ENCODE data around the gene GCN1.

Gene GCN1

DNA sequence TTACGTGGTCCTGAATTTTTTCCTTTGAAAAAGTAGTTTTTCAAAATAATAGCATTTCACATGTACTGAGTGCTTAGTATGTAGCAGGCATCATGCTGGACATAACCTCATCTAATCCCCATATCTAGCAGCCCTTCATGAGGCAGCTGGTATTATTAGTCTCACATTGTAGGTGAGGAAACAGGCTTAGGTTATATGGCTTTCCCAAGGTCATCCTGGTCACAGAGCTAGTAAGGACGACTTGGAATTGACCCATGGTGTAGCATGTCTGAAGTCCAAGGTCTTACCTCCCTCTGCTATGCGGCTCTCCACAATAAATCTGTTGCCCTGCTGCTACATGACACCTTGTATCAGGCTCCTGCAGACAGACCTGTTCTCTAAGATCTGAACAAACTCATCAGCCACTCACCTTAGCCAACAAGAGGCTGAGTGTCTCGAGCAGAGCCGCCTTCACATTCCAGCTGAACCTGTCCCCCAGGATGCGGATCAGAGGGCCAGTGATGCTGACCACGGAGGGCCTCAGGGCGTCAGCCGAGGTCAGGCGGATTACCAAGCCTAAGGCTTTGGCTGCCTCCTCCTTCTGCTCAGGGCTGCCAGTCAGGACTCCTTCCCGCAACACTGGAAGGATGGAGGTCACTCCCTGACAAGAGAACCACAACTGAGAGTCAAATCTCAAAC lies 58.3 kb downstream of the GCN1 start:
- FAIRE-seq, result no peak

DNA sequence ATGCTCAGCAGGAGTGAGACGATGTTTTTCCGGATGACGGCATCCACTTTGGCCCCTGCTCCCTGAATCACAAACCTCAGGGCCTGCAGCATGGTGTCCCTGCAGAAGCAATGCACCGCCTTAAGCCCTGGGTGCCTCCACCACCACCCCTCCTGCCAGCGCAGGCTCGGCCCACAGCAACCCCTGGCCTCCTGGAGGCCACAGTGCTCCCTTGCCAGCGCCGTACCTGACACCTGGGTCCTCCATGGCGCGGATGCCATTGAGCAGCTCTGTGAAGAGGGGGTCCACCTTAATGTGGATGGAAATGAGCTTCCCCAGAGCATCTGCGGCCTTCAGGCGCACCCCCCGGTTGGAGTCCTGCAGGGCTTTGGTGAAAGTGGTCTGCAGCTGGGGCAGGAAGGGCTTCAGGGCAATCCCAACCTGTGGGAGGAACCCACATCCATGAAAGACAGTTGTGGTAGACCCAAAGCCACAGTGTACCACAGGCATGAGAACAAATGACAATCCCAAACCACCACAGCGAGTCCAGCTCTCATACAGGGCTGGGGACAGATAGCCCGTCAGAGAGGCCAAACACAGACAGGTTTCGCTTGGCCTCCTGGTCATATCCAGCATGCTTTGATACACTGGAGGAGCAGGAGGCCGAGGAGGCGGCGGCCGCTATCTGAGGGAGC lies 60.1 kb downstream of the GCN1 start:
- FAIRE-seq, result no peak

DNA sequence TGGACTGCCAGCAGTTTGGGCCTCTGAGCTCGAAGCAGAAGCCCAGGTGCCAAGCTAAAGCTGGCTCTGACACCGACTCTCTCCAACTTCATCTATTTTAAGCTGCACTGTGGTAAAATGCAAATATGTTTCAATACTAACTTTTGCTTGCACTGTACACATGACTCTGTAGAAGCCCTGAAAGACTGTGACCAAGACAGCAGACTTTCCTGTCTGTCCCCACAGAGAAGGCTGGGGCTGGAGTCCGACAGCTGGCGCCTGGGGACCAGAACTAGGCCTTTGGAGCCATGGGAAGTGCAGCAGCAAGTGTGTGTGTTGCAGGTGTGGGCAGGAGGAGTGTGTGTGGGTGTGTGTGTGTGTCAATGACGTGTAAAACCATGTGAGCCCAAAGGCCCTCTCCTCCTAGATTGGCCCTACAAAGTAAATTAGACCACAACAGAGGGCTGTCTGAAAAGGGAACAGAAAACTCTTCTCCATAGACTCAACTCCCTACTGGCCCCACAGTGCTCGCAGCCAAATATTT lies 61.6 kb downstream of the GCN1 start:
- FAIRE-seq, result no peak

DNA sequence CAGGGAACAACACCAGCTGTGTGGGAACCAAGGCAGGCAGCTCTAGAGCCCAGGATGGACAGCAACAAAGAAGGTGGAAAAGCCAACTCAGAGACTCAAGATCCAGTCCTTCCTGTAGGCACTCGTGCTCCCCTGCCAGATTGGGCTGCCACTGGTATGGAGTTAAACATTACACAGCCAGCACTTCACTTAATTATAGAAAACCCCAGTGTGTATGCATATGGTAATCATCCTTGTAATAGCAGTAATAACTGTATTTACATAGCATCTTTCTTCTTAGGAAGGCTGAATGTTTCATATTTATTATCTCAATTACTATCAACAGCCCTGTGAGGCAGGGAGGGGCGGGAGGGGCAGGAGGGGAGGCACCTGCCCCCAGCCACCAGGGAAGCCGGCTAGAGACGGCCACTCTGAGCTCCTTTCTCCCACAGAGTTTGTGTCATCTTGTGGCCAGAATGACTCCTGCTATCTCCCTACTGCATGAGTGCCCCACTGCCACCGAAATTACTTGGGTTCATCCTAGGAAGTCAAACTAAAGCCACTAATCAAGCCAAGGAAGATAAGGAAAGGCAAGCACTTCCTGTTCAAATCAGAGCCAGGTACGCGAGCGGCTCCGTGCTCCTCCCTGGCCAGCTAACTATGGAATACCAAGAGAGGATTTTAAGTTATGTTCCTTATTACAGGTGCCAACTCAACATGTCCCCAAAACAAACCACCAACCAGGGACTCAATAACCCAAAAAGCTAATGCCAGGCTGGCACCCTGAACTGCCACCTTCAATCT lies 62.3 kb downstream of the GCN1 start:
- FAIRE-seq, result no peak

DNA sequence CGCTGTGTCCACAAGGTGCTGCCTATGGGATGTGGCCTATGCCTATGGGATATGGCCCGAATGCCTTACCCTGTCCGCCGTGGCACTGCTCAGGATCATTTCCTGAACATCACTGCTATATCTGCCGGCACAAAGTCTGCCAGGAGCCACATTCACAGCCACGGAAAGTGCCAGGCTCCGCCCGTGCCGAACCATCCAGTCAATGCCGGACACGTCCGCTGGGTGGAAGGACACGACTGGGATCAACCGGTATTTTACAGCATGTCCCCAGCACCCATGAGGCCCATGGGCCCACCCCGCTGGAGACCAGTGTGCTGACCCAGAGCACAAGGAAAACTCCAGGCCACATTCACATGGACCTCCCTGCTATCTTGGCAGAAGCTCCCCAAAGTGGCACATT lies 63.4 kb downstream of the GCN1 start:
- FAIRE-seq, result no peak

DNA sequence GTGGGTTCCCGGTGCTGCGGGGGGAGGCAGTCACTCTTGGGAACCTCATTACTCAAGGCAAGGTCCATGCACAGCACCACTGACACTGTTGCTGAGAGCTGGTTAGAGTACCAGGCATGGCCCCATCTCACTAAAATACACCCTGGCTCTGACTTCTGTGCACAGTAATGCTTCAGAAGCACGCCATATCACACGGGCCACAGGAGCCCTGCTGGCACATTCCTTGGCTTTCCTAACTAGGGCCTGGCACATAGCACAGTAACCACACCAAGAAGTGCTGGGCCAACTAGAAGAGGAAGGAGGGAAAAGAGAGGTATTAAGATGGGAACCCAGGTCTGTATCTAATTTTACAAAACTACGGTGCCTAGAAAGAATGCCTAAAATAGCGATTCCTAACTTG lies 64.5 kb downstream of the GCN1 start:
- no peak for FAIRE-seq

DNA sequence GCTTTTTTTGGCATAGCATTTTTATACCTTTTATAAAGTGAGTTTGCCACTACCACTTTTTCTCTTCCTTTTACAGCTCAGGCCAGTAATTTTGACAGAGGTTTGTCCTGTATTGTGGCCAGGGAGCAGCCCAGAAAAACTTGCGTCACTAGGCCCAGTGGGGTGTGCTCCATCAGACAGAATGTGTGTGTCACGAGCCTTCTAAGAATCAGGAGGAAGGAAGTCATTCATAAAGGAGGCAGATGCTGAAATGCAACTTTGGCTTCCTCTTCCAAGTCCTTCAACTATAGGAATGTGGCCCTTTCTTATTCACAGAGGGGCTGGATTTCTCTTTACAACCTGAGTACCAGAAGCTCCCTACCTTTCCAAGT lies 67.9 kb downstream of the GCN1 start:
- no peak for FAIRE-seq

DNA sequence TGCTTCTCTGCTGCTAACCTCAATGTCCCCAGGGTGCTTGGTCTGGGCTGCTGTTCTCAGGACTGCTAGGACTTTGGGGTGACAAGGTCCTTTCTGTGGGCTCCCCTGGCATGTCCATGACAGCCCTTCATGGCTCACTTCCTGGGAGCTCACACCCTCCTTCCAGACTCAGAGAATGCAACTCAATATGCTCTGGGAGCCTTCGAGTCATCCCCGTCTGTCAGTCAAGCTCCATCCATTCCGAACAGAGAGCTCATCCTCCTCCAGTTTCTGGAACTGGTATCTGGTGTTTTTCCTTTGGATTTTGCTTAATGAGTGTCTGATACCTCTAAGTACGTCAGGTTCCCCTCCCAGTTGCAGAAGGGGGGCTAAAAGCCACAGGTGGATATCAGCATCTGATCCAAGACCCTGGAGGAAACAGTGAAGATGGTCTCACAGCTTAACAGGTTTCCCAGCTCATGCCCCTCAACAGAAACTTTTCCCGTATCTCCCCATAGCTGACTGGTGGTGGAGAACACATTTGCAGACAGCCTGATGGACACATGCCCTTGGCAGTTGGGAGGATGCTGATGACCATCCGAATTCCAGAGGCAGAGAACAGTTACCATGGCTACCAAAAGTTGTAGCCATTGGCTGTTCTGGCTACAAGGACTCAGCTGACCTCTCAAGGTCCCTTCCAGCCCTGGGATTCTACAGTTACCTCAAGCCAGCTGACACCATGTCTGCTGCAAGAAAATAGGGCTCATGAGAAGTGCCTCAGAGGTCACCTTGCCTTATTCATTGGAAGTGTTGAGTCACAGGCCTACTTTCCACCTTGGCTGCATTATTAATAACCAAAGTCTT lies 68.5 kb downstream of the GCN1 start:
- no peak for FAIRE-seq

DNA sequence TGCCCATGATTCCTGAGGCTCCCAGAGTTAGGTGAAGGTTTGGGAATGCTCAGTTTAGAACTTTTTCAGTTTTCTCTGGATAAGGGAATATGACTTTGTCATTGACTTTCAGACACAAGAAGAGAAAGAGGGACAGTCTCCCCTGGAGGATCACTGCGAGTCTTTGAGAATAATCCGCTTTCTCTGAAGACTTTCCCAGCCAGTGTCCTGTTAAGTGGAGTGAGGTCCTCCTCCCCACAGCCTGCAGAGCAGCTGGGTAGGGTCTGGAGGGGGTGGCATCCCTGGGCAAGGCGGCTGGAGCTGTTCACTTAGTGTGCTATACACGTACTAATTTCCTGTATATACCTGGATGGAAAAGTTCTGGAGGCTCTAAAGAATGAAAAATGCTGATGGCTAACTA lies 69.5 kb downstream of the GCN1 start:
- no peak for FAIRE-seq

DNA sequence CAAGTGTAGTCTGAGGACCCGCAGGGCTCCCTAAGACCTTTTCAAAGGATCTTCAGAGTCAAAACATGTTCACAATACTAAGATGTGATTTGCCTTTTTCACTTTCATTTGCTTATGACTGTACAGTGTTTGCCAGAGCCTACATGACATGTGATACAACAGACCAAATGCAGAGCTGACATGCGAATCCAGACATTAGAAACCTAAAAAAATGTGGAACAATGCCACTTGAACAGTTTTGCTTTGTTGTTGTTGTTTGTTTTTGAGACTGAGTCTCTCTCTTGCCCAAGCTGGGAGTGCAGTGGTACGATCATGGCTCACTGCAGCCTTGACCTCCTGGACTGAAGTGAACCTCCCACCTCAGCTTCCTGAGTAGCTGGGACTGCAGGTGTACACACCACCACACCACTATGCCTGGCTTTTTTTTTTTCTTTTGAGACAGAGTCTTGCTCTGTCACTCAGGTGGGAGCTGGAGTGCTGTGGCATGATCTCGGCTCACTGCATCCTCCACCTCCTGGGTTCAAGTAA lies 72.7 kb downstream of the GCN1 start:
- no peak for FAIRE-seq

DNA sequence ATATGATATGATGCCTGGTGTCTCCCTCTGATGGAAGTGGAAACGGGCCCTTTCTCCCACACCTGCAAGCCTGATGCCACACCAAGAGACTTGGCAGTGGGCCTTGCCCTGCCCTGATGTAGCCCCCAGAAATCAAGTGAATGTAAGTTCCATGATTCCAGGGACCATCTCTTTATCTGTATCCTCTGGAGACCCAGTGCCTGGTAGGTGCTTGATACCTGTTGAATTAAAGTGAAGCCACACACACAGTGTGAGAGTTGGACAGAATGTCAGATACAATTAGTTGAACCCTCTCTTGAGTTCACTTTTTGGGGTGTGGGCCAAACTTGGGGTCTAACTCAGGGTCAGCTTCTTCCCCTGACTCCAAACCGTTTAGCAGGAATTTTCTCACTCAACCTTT lies 73.2 kb downstream of the GCN1 start:
- FAIRE-seq, result no peak

DNA sequence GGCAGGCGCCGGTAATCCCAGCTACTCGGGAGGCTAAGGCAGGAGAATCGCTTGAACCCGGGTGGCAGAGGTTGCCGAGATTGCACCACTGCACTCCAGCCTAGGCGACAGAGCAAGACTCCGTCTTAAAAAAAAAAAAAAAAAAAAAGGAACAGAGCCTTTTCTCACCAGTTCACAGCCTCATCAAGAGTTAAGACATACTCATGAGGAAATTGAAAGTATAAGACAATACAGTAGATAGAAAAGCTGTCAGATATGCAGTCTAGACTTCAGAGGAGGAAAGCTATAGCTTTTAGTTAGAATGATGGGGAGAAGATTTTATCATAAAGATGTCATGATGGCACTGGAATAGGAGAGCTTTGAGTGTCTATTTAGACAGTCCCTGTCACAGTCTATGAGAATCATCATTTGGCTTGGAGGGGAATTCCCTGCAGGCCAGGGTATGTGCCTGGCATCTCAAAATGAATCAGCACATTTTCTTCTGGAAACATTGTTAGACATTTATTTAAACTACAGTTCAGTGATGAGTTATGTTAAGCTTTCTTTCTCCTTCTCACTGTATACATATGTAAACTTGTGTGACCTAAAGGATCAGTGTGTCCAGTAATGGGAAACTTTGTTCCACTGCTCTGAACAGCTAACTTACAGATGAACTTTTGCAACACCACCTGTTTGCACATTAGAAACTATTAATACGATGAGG lies 75.1 kb downstream of the GCN1 start:
- FAIRE-seq, result no peak

DNA sequence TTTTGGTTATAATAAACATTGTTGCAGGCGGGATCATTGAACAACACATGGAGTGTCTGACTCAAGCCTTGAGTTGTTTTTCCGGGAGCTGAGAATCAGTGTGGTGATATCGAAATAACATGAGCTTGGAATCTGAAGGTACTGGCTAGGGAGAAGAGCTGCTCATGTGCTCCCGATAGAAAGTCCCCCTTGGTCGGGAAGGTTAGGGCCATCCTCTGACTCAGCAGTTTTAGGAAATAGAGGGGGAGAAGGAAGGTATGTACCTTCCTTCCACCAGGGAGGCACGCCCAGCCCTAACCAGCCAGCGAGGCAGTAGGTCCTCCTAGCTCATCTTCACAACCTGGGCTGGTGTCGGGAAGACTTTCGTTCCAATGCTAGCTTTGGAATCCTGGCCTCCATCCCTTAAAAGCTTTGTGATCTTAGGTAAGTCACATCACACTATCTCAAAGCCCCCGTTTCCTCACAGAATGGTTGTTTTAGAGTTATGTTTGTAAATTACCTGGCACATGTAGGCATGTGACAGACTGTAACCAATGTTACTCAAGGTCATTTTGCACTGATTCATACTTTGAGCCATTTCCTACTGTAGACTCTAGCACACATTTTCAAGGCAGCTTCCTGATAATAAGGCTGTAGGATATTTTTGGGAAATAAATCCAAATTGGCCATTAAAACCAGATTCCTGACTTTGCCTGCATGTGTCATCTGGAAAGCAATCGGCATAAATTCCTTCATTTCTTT lies 76.0 kb downstream of the GCN1 start:
- no peak for FAIRE-seq

DNA sequence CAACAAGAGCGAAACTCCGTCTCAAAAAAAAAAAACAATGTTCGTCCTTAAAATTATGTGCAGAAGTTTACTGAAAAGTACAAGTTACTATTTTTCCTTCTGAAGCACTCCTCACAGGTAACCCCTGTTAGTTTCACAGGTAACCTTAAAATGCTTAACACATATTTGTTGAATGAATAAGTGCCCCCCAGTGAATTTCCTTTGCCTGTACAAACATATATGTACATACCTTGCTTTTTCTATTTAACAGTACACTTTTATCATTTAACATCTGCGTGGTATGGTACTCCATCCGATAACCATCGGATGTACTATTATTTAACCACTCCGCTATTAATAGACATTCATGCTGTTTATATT lies 76.6 kb downstream of the GCN1 start:
- FAIRE-seq, result no peak

DNA sequence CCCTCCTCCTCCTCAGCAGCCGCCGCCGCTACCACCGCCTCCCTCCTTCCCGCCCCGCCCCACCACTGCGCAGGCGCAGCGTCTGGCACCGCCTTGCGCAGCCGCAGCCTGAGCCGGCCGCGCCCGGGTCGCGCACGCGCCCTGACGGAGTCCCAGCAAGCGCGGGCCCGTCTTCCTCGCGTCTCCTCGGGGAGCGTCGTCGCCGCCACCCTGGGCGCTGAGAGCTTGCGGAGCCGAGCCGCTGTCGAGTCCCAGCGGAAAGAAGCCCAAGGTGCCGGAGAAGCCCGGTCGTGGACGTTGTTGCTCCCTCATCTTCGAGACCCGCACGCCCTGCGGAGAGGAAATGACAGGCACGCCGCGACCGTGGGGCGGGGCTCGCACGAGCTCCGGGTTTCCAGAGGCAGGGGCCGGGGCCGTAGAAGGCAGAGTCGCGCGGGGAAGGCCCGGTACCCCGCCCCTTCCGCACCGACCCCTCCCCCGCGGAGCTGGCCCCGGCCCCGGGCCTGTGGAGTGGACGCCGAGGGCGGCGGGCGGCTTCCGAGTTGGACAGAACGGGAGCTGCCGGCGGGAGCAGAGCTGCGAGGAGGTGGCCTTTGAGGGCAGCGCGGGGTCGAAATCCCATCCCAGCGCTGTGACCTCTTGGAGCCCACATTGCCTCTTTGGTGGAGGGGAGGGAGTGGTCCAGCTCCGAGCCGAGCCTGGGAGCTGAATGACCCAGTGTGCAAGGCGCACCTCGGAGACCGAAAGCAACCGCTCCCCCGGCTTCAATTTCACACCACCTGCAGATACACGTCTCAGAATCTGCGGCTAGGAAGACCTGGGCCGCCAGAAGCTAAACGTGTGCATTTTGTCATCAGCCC lies 77.5 kb downstream of the GCN1 start:
- FAIRE-seq, result no peak

DNA sequence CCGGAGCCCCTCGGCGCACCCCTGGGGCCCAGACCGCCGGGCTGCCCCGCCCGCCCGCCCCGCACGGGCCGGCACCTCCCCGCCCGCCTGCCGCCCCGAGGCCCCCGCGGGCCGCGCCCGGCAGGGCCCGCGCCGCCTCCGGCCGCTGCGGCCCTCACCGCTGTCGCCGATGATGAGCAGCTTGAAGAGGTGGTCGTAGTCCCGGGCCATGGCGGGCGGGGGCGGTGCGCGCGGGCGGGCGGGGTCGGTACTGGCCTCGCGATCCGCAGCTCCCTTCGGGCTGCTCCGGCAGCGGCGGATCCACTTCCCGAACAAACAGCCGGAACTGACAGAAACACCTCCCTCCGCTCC lies 78.1 kb downstream of the GCN1 start, which contains the start of gene RAB35:
RAB35 (minus strand) TSS at position 313 of the 351 bp plus-strand sequence; CDS start at position 210, 103 bp downstream.
- no peak for FAIRE-seq

DNA sequence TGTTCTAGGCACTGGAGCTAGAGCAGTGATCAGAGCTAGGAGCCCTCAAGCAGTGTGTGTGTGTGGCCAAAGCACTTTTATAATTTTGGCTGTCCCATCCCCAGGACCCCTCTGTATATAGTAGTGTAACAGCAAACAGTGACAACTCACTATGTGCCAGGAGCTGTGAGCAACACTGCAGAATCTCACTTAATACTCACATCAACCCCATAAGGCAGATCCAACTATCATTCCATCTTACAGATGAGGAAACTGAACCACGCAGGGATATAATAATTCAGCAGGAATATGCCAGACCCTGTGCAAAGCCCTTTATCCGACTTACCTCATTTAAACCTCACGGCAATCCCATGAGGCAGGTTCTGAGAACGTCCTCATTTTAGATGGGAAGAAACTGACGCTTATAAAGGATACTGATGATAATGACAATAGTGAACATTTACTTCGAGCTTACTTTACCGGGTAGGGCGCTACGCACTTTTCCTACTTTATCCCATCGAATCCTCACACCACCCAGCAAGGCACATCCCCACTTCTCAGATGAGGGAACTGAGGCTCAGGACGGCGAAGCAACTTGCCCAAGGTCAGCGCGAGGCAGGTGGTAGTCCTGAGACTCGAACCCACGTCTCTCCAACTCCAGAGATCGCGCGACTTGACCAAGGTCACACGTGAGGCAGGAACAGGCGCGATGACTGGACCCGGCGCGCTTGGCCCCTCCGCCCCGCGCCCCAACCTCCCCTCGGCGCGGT lies 78.6 kb downstream of the GCN1 start:
- no peak for FAIRE-seq

DNA sequence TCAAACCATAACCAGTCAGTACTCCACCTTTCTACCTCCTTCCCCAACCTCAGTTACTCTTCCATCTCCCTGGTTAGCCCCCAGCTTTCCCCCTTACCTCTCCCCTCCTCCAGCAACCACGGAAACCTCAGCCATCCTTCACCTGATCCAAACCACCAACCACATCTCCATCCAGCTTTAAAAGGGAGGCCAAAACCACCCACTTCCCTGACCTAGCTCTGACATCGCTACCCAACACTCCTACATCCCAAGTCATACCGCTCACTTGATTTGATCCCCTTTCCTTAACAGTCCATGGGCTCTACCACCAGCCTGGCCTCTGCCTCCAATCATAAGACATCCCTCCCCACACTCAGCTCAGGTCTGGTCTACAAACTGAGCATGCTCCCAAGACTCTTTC lies 79.4 kb downstream of the GCN1 start:
- FAIRE-seq, result no peak

Measured in TTC549 (cell line).